PFSK-1 (cell line): ENCODE measurements around the gene ZNF608.

Source experiments
- FOXP2 ChIP-seq: optimal IDR thresholded peaks from 2 replicates; pipeline ENCODE3; 2011; ENCODE audit warnings: borderline replicate concordance, control low read depth, inconsistent platforms; ENCODE audit not compliant: insufficient read depth; ENCODE audit errors: extremely low read length, extremely low read depth
- POLR2AphosphoS5 ChIP-seq: IDR thresholded peaks from 2 replicates; pipeline ENCODE4 v1.6.1; 2012; ENCODE audit warnings: low read depth, mild to moderate bottlenecking, control low read depth, low read length, moderate library complexity
- REST ChIP-seq, 2 experiments: IDR thresholded peaks; 2 replicates each; pipeline versions ENCODE4 v1.6.1 to v1.8.0; 2011 to 2012; ENCODE audit warnings: low read depth in 2 of 2, low read length in 2 of 2, control low read depth in 1 of 2, inconsistent platforms in 1 of 2, mild to moderate bottlenecking in 1 of 2, moderate library complexity in 1 of 2; ENCODE audit not compliant: insufficient read depth in 1 of 2
- SIN3A ChIP-seq: IDR thresholded peaks from 2 replicates; pipeline ENCODE4 v1.6.1; 2012; ENCODE audit warnings: mild to moderate bottlenecking, low read length, moderate library complexity, borderline replicate concordance; ENCODE audit not compliant: insufficient read depth
- TAF1 ChIP-seq: IDR thresholded peaks from 2 replicates; pipeline ENCODE4 v1.6.1; 2012; ENCODE audit warnings: low read length, control low read depth, borderline replicate concordance; ENCODE audit not compliant: insufficient read depth

The ZNF608 gene

GRCh38 chr5:124735169-124735858, 11.1 kb downstream of the ZNF608 start:
- TF ChIP-seq SIN3A: no peak
- 0 out of 2 replicates have a peak, but pooled peaks have one; percentile 29 for TF ChIP-seq TAF1
- 0 out of 4 replicates have a peak, but pooled peaks of 1 of the 2 experiments have one; percentile 19 for TF ChIP-seq REST (IDR thresholded peaks at IDR 0.05; ENCODE audit: insufficient read depth in 1 of 2, low read depth in 2 of 2, low read length in 2 of 2)
- peak; percentile 64 for TF ChIP-seq FOXP2
- TF ChIP-seq POLR2AphosphoS5: no peak

GRCh38 chr5:124734574-124735168, 11.8 kb downstream of the ZNF608 start:
- TF ChIP-seq FOXP2 (no peak), POLR2AphosphoS5 (no peak), SIN3A (no peak), TAF1 (no peak), REST (IDR thresholded peaks at IDR 0.05; ENCODE audit: insufficient read depth in 1 of 2, low read depth in 2 of 2, low read length in 2 of 2) (no peak)

GRCh38 chr5:124733329-124733650, 13.1 kb downstream of the ZNF608 start:
- no peak for TF ChIP-seq TAF1
- no peak for TF ChIP-seq SIN3A
- TF ChIP-seq FOXP2: no peak
- TF ChIP-seq POLR2AphosphoS5: no peak
- TF ChIP-seq REST (IDR thresholded peaks at IDR 0.05; ENCODE audit: insufficient read depth in 1 of 2, low read depth in 2 of 2, low read length in 2 of 2): no peak

GRCh38 chr5:124732428-124733328, 13.8 kb downstream of the ZNF608 start:
- no peak for TF ChIP-seq POLR2AphosphoS5
- TF ChIP-seq TAF1: no peak

GRCh38 chr5:124730381-124730780, 16.1 kb downstream of the ZNF608 start:
- TF ChIP-seq FOXP2 (no peak), TAF1 (no peak), REST (IDR thresholded peaks at IDR 0.05; ENCODE audit: insufficient read depth in 1 of 2, low read depth in 2 of 2, low read length in 2 of 2) (no peak), POLR2AphosphoS5 (no peak), SIN3A (no peak)
